Measurements from ENCODE around the gene NFU1.

The NFU1 gene

DNA sequence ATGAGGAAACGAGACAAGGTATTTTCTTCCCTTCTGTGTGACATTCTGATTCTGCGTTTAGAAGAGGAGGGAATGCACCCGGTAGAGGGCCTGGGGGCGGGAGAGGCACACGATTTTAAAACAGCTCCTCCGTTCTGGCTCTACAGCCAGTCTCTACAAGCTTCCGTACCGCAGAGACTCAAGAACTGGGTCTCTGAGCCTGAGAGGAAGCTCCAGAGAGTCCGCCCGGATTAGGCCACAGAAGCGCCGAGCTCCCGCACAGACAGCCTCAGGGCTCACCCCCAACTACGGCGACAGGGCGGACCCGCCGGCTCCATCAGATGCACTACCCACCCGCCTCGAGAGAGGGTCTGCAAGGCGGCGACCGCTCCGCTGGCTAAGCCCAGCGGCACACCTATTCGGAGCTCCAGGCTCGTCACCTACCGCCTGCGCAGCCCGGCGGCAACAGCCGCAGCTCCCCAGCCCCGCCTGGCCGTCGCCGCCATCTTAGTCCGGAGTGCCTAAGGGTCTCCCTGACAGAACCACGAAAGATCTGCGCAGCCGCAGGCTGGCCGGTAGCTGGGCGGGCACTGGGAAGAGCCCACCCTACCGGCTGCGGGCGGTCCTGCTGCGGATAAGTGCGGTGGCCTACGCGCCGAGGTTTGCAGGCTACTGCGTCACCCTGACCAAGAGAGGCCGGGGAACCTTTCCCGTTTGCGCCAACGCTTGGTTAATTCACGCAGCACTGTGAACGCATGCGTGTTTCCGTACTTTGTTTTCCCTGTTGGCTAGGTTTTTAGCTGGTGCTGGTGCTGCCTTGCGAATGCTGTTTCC lies at the start of gene NFU1:
Gene NFU1 (minus strand): TSS at position 498 of the 813 bp plus-strand sequence. CDS start 13 bp downstream, at position 485.
- DNase-seq (ENCODE audit: low read depth): peak; percentile 96
- H3K4me3 ChIP-seq (ENCODE audit: low read length): peak within 1 kb of the TSS; percentile 95
- TF ChIP-seq, protein P1, sequence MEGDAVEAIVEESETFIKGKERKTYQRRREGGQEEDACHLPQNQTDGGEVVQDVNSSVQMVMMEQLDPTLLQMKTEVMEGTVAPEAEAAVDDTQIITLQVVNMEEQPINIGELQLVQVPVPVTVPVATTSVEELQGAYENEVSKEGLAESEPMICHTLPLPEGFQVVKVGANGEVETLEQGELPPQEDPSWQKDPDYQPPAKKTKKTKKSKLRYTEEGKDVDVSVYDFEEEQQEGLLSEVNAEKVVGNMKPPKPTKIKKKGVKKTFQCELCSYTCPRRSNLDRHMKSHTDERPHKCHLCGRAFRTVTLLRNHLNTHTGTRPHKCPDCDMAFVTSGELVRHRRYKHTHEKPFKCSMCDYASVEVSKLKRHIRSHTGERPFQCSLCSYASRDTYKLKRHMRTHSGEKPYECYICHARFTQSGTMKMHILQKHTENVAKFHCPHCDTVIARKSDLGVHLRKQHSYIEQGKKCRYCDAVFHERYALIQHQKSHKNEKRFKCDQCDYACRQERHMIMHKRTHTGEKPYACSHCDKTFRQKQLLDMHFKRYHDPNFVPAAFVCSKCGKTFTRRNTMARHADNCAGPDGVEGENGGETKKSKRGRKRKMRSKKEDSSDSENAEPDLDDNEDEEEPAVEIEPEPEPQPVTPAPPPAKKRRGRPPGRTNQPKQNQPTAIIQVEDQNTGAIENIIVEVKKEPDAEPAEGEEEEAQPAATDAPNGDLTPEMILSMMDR (conservative IDR thresholded peaks at IDR 0.05; ENCODE audit: low read length): peak; percentile 62

DNA sequence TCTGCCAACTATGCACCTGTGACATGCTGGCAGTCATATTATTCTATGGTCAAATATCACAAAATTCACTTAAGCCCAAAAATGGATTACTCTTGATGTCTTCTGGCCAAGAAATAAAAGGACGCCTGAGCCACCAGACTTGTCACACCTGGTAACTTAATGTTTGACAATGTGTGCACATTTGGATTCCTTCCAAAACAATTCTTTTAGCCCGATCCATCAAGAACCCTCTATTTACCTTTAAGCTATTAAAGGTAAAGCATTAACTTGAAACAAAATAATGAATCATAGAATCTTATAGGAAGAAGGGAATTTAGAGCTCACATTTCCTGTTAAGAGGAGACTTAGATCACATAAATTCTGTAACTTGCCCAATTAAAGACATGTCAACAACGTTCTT lies 46.5 kb upstream of the NFU1 start:
- no peak overlapping the region for H3K4me3 ChIP-seq (ENCODE audit: low read length)
- DNase-seq (ENCODE audit: low read depth): no peak
- TF ChIP-seq, protein P1 (conservative IDR thresholded peaks at IDR 0.05; ENCODE audit: low read length): no peak

DNA sequence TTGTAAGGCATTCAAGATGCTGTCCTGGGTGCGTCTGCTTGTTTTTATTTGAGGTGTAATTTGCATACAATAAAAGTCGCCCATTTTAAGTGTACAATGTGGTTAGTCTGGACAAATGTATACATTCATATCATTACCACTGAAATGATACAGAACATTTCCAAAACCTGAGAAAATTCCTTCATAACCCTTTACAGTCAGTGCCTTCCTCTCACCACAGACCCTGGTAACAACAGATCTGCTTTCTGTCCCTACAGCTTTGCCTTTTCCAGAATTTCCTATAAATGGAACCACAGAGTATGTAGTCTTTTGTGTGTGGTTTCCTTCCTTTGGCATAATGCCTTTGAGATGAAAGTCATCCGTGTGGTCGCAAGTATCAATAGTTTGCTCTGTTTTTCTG lies 45.8 kb upstream of the NFU1 start:
- DNase-seq (ENCODE audit: low read depth): no peak

DNA sequence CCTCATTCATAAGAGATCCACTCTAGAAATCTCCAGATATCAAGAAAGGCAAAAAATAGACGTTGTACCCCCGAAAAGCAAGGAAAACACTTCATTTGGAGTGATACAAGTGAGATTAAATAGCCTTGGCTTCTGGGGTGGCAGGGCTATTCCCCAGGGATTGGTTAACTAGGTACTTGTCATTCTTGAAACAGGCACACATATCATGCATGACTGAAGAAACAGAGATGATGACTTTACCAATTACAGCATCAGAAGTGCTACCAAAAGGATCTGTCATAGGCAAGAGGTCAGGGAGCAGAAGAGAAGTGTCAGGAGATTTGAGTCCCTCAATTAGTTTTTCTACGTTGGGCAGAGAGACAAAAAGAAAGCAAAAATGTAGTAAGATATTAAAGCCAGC lies 45.2 kb upstream of the NFU1 start:
- no peak overlapping the region for H3K4me3 ChIP-seq (ENCODE audit: low read length)
- DNase-seq (ENCODE audit: low read depth): no peak
- TF ChIP-seq, protein P1 (conservative IDR thresholded peaks at IDR 0.05; ENCODE audit: low read length): no peak

More for the DNA sequence above, 45.8 kb upstream of the NFU1 start:
- H3K4me3 ChIP-seq (ENCODE audit: low read length): no peak overlapping the region
- TF ChIP-seq, protein P1 (conservative IDR thresholded peaks at IDR 0.05; ENCODE audit: low read length): no peak

DNA sequence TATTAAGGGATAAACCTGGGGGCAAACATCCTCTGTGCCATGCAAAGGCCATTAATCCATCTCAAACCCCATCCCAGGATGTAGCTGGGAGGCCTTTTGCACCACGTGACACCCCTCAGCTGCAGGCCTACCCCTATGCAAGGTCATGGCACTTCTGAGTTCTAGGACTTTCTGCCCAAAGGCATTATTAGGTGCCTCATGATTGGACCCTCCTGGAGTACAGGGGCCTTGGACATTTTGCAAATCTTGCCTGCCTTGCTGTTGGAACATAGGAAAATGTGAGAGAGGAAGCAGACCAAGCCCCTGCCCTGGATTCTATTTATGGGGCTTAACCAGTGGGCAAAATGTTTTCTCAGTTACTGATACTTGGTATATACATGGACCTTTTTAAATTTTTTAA lies 44.2 kb upstream of the NFU1 start:
- TF ChIP-seq, protein P1 (conservative IDR thresholded peaks at IDR 0.05; ENCODE audit: low read length): no peak
- no peak overlapping the region for H3K4me3 ChIP-seq (ENCODE audit: low read length)
- DNase-seq (ENCODE audit: low read depth): no peak

DNA sequence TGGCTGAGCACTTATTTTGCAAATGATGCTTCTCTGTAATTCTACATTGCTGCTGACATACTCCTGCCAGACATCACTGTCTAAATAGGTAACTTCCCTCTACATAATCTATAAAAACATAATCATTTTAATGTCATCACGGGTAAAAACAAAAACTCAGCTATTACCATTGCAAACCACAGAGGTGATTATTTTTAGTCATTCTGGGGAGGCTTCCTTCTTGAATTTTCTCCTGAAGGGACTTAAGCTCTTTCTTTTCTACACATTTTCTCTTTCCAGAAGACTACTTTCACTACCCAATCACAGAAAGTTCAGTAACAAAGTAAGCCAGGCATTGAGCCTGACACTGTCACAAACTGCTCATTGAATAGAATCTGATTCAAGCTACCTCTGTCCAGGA lies 40.4 kb upstream of the NFU1 start:
- DNase-seq (ENCODE audit: low read depth): no peak
- TF ChIP-seq, protein P1 (conservative IDR thresholded peaks at IDR 0.05; ENCODE audit: low read length): no peak

DNA sequence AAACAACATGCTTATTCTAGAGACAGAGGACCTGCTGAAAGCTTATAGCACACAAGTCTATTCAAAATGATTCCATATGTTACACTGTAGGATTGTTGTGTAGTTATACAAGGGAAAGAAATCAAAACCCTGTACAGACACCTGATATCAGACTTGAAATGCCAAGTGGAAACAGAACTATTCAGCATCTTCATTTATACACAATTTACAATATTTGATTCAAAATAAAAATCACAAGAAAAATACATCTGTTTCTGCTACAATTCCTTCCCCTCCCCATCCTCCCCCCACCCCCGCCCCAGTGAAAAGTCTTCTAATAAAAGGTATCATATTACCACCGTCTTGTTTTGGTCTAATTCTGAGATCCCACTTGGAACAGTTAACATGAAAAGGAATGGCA lies 37.5 kb upstream of the NFU1 start:
- DNase-seq (ENCODE audit: low read depth): no peak
- H3K4me3 ChIP-seq (ENCODE audit: low read length): no peak overlapping the region
- TF ChIP-seq, protein P1 (conservative IDR thresholded peaks at IDR 0.05; ENCODE audit: low read length): no peak

More for the DNA sequence above, 40.4 kb upstream of the NFU1 start:
- no peak overlapping the region for H3K4me3 ChIP-seq (ENCODE audit: low read length)

All from AG10803 (cell line).